HL-60/S4 treated with retinoic acid at 250 ng/mL for 4 days and 3 days (cell line): ENCODE data around the gene PLXND1.

Source experiments
- in situ Hi-C: fragments of 300-500 bp; cut with MboI; formaldehyde crosslinking; loops from 2 replicates; pipeline ENCODE4 v1.7.0; 2022; ENCODE audit warnings: low sequenced_read_pairs

Gene PLXND1

GRCh38 chr3:129585949-129586657, 20.4 kb downstream of the PLXND1 start:
- in situ Hi-C loops: no loop called here

GRCh38 chr3:129584631-129585030, 21.8 kb downstream of the PLXND1 start:
- in situ Hi-C loops: no loop called here

- in situ Hi-C loops: no loop called here
These were observed 23.2 kb downstream of the PLXND1 start for GRCh38 chr3:129583289-129583688.

GRCh38 chr3:129582799-129583198, 23.7 kb downstream of the PLXND1 start:
- in situ Hi-C loops: no loop called here

GRCh38 chr3:129581623-129582022, 24.9 kb downstream of the PLXND1 start:
- in situ Hi-C loops: no loop called here

GRCh38 chr3:129579991-129580390, 26.5 kb downstream of the PLXND1 start:
- in situ Hi-C loops: no loop called here

- in situ Hi-C loops: no loop called here
These were observed 28.3 kb downstream of the PLXND1 start for GRCh38 chr3:129577925-129578786.

- in situ Hi-C loops: no loop called here
These were observed 29.1 kb downstream of the PLXND1 start for GRCh38 chr3:129577366-129577765.

- in situ Hi-C loops: no loop called here
These were observed 29.7 kb downstream of the PLXND1 start for GRCh38 chr3:129576514-129577352.

GRCh38 chr3:129575997-129576384, 30.5 kb downstream of the PLXND1 start:
- in situ Hi-C loops: no loop called here

- in situ Hi-C loops: no loop called here
These were observed 31.1 kb downstream of the PLXND1 start for GRCh38 chr3:129575233-129575996.

- in situ Hi-C loops: no loop called here
These were observed 32.3 kb downstream of the PLXND1 start for GRCh38 chr3:129574206-129574605.

GRCh38 chr3:129573493-129573892, 33.0 kb downstream of the PLXND1 start:
- in situ Hi-C loops: no loop called here

GRCh38 chr3:129572603-129573002, 33.9 kb downstream of the PLXND1 start:
- in situ Hi-C loops: no loop called here

GRCh38 chr3:129571605-129572547, 34.6 kb downstream of the PLXND1 start:
- in situ Hi-C loops: no loop called here

- in situ Hi-C loops: no loop called here
These were observed 36.6 kb downstream of the PLXND1 start for GRCh38 chr3:129569856-129570255.

- in situ Hi-C loops: no loop called here
These were observed 38.5 kb downstream of the PLXND1 start for GRCh38 chr3:129567939-129568338.

GRCh38 chr3:129567176-129567705, 39.2 kb downstream of the PLXND1 start:
- in situ Hi-C loops: no loop called here

- in situ Hi-C loops: no loop called here
These were observed 40.6 kb downstream of the PLXND1 start for GRCh38 chr3:129565902-129566301.
